ENCODE results near the gene TUBAL3.

The TUBAL3 gene

DNA sequence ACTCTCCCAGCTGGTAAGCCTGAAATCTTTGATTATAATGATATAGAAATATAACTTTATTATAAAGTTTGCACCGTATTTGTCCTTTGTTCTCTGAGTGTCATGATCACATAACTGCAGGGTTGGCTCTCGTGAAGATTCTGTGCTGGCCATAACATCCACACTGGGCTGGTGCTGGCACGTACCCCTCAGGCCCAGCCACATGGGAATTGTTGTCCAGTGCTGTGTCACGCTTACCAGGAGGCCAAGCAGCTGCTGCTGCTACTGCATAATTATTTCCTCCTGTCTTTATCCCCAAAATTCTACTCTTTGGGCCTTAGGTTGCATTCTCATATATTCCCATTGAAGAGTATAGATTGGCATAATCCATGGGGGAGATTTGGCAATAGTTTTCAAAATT is 60.6 kb downstream of the TUBAL3 start:
- in situ Hi-C loops (cut with HindIII; ENCODE audit: low sequenced_read_pairs), result no loop called here

DNA sequence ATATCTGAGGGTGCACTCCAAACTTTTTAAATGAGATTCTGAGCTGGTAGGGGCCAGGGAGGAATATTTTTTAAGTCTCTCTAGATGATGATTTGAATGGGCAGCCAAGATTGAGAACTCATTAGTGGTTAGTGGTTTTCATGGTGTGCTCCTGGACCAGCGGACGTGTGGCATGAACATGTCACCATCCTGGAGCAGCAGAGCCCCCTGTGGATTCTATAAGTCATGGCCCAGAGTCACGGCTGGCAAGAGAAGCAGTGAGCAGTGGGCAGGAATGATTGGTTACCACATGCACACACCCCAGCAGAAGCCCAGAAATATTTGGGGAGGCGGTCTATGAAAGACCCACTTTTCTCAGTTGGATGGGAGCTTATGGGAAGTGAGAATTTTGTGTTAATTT is 61.1 kb downstream of the TUBAL3 start:
- in situ Hi-C loops (cut with HindIII; ENCODE audit: low sequenced_read_pairs), result no loop called here
